BJ (cell line): ENCODE data around the gene NSMCE1. TPM values are rescaled to one million over a fixed set of nuclear protein-coding genes. Genes with fewer than 3 reads are reported as not detected.

Source experiments
- CTCF ChIA-PET: fragments of 350-600 bp; formaldehyde crosslinking; extraction: SDS; loops from one replicate; lab custom pipeline; 2021; ENCODE audit warnings: antibody characterized with exemption, inconsistent platforms; lab: Yijun Ruan, JAX
- POLR2A ChIA-PET: fragments of 300-600 bp; sonication (Branson Sonifier 250); formaldehyde crosslinking; extraction: SDS; loops from one replicate; lab custom pipeline; 2021; ENCODE audit warnings: antibody characterized with exemption; lab: Charles Lee
- DNase-seq: peaks from one replicate; pipeline ENCODE4 v3.0.0-alpha.2; 2011; ENCODE audit warnings: low read depth
- H3K27me3 ChIP-seq: 2 replicates; pipeline ENCODE4 v1.6.0; 2011; ENCODE audit warnings: low read length; ENCODE audit not compliant: control insufficient read depth, insufficient read depth
- H3K36me3 ChIP-seq: 2 replicates; pipeline ENCODE4 v1.5.1; 2011; ENCODE audit warnings: low read length; ENCODE audit not compliant: control insufficient read depth, insufficient read depth
- H3K4me3 ChIP-seq: 2 replicates; pipeline ENCODE4 v1.5.1; 2011; ENCODE audit warnings: low read depth, mild to moderate bottlenecking, control low read depth, low read length
- CTCF ChIP-seq: IDR thresholded peaks from 2 replicates; pipeline ENCODE4 v1.5.1; 2011; ENCODE audit warnings: low read depth, mild to moderate bottlenecking, control low read depth, inconsistent platforms, low read length, moderate library complexity; ENCODE audit not compliant: insufficient read depth
- polyA plus RNA-seq: library from polyadenylated mRNA; depleted of rRNA; stranded (reverse); fragments of >200 nt; gene quantifications from 2 replicates; pipeline ENCODE4 v1.2.3, GENCODE V29; 2011

NSMCE1 gene
- polyA plus RNA-seq, 1 experiment = 34.3 TPM

- DNase-seq = no peak
- Histone ChIP-seq H3K36me3 (peaks cover 3% of the 10 kb centered on the region; the same call in 1 of the 2 replicates), H3K27me3 (no peaks in the 10 kb centered on the region), H3K4me3 (no peak overlapping the region)
- CTCF ChIA-PET = interaction anchor here (17.5 kb wide), 1 partner anchor 130 kb away, joined by 206 read pairs; no protein-coding TSS in a partner anchor
- POLR2A ChIA-PET = no interaction called here
- TF ChIP-seq CTCF = no peak
Observed at GRCh38 chr16:27239026-27239425, 29.5 kb downstream of the NSMCE1 start.

- POLR2A ChIA-PET = no interaction called here
- CTCF ChIA-PET = interaction anchor here (17.5 kb wide), 1 partner anchor 131 kb away, joined by 206 read pairs; no protein-coding TSS in a partner anchor
Observed at GRCh38 chr16:27238591-27238990, 30.0 kb downstream of the NSMCE1 start.

GRCh38 chr16:27238016-27238587 lies 30.5 kb downstream of the NSMCE1 start:
- Histone ChIP-seq H3K36me3 (peaks cover 7% of the 10 kb centered on the region), H3K4me3 (no peak overlapping the region), H3K27me3 (no peaks in the 10 kb centered on the region)
- DNase-seq = no peak
- ChIA-PET POLR2A (no interaction called here), CTCF (interaction anchor here (1.1 to 17.5 kb wide), 2 partner anchors 44 to 131 kb away, joined by 4 to 206 read pairs; no protein-coding TSS in a partner anchor)
- TF ChIP-seq CTCF = no peak

More at GRCh38 chr16:27238591-27238990, 30.0 kb downstream of the NSMCE1 start:
- no peak for DNase-seq
- no peak for TF ChIP-seq CTCF
- H3K27me3 ChIP-seq = no peaks in the 10 kb centered on the region
- H3K4me3 ChIP-seq = no peak overlapping the region
- H3K36me3 ChIP-seq = peaks cover 6% of the 10 kb centered on the region

- no peak for TF ChIP-seq CTCF
- ChIA-PET POLR2A (interaction anchor here (0.6 kb wide), 1 partner anchor 138 kb away, joined by 6 read pairs; no protein-coding TSS in a partner anchor), CTCF (interaction anchor here (1.0 to 17.5 kb wide), 7 partner anchors 14 to 221 kb away, joined by 3 to 206 read pairs (median 4); partner anchors contain the start of gene KDM8)
- Histone ChIP-seq H3K4me3 (no peak overlapping the region), H3K36me3 (peaks cover 9% of the 10 kb centered on the region), H3K27me3 (no peaks in the 10 kb centered on the region)
- no peak for DNase-seq
Observed at GRCh38 chr16:27237219-27238015, 31.2 kb downstream of the NSMCE1 start.

- no peak overlapping the region for H3K4me3 ChIP-seq
- CTCF ChIA-PET = interaction anchor here (0.8 to 17.5 kb wide), 9 partner anchors 8 to 222 kb away, joined by 3 to 206 read pairs (median 4); partner anchors contain the start of gene KDM8
- peaks cover 13% of the 10 kb centered on the region for H3K36me3 ChIP-seq
- H3K27me3 ChIP-seq = no peaks in the 10 kb centered on the region
- no peak for DNase-seq
- no peak for TF ChIP-seq CTCF
- POLR2A ChIA-PET = interaction anchor here (0.6 kb wide), 2 partner anchors 17 to 138 kb away, joined by 4 to 6 read pairs; no protein-coding TSS in a partner anchor
Observed at GRCh38 chr16:27236635-27237218, 31.8 kb downstream of the NSMCE1 start.
